HL-60 (cell line): ENCODE measurements around the gene TMEM239.

Source experiments
- DNase-seq, 2 experiments: peaks; one replicate each; pipeline ENCODE4 v3.0.0-alpha.2; 2010 to 2020; ENCODE audit warnings: low read depth in 1 of 2, low spot score in 1 of 2
- H3K27ac ChIP-seq: fragments of 250-450 bp; sonication (Bioruptor Pico); replicated peaks from 2 replicates; pipeline ENCODE4 v1.5.1; 2020; ENCODE audit warnings: mild to moderate bottlenecking, moderate library complexity
- H3K27me3 ChIP-seq: fragments of 250-450 bp; sonication (Bioruptor Pico); 2 replicates; pipeline ENCODE4 v1.5.1; 2021; ENCODE audit warnings: mild to moderate bottlenecking, moderate library complexity; ENCODE audit not compliant: insufficient read depth, poor library complexity, severe bottlenecking
- H3K4me3 ChIP-seq: replicated peaks from 2 replicates; pipeline ENCODE4 v1.5.1; 2011; ENCODE audit warnings: mild to moderate bottlenecking, control low read depth, low read length; ENCODE audit not compliant: insufficient read depth
- GABPA ChIP-seq: IDR thresholded peaks from 2 replicates; pipeline ENCODE4 v1.6.1; 2012; ENCODE audit warnings: low read depth
- POLR2AphosphoS5 ChIP-seq: IDR thresholded peaks from 2 replicates; pipeline ENCODE4 v1.6.1; 2012; ENCODE audit warnings: low read depth
- SPI1 ChIP-seq: IDR thresholded peaks from 2 replicates; pipeline ENCODE4 v1.6.1; 2012; ENCODE audit warnings: low read depth, mild to moderate bottlenecking, borderline replicate concordance
- TF ChIP-seq, protein P1 (sequence below): IDR thresholded peaks from 2 replicates; pipeline ENCODE4 v1.6.1; 2012; ENCODE audit warnings: low read depth; ENCODE audit not compliant: insufficient replicate concordance
- TF ChIP-seq, protein P2 (sequence below): IDR thresholded peaks from one replicate; pipeline ENCODE4 v1.5.1; 2011; ENCODE audit warnings: low read length, control low read depth, inconsistent platforms; ENCODE audit not compliant: insufficient read depth

Gene TMEM239

DNA sequence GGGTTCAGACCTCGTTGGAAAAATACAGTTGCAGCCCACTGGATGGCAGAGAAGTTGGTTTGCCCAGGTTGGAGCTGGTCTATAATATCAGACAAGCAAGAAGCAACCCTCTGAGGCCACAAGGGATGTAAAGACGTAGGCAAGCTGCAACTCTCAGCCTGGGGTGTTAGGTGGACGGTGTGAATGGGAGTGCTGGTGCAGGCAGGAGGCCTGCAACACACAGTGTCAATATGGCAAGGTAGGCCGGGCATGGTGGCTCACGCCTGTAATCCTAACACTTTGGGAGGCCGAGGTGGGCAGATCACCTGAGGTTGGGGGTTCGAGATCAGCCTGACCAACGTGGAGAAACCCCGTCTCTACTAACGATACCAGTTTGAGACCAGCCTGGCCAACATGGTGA, 34.9 kb downstream of the TMEM239 start:
- Histone ChIP-seq H3K27me3 (no peaks in the 10 kb centered on the region), H3K4me3 (no peak overlapping the region), H3K27ac (no peak overlapping the region)
- TF ChIP-seq SPI1 (no peak), POLR2AphosphoS5 (no peak), GABPA (no peak)
- TF ChIP-seq, protein P1, sequence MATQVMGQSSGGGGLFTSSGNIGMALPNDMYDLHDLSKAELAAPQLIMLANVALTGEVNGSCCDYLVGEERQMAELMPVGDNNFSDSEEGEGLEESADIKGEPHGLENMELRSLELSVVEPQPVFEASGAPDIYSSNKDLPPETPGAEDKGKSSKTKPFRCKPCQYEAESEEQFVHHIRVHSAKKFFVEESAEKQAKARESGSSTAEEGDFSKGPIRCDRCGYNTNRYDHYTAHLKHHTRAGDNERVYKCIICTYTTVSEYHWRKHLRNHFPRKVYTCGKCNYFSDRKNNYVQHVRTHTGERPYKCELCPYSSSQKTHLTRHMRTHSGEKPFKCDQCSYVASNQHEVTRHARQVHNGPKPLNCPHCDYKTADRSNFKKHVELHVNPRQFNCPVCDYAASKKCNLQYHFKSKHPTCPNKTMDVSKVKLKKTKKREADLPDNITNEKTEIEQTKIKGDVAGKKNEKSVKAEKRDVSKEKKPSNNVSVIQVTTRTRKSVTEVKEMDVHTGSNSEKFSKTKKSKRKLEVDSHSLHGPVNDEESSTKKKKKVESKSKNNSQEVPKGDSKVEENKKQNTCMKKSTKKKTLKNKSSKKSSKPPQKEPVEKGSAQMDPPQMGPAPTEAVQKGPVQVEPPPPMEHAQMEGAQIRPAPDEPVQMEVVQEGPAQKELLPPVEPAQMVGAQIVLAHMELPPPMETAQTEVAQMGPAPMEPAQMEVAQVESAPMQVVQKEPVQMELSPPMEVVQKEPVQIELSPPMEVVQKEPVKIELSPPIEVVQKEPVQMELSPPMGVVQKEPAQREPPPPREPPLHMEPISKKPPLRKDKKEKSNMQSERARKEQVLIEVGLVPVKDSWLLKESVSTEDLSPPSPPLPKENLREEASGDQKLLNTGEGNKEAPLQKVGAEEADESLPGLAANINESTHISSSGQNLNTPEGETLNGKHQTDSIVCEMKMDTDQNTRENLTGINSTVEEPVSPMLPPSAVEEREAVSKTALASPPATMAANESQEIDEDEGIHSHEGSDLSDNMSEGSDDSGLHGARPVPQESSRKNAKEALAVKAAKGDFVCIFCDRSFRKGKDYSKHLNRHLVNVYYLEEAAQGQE, result no peak
- TF ChIP-seq, protein P2, sequence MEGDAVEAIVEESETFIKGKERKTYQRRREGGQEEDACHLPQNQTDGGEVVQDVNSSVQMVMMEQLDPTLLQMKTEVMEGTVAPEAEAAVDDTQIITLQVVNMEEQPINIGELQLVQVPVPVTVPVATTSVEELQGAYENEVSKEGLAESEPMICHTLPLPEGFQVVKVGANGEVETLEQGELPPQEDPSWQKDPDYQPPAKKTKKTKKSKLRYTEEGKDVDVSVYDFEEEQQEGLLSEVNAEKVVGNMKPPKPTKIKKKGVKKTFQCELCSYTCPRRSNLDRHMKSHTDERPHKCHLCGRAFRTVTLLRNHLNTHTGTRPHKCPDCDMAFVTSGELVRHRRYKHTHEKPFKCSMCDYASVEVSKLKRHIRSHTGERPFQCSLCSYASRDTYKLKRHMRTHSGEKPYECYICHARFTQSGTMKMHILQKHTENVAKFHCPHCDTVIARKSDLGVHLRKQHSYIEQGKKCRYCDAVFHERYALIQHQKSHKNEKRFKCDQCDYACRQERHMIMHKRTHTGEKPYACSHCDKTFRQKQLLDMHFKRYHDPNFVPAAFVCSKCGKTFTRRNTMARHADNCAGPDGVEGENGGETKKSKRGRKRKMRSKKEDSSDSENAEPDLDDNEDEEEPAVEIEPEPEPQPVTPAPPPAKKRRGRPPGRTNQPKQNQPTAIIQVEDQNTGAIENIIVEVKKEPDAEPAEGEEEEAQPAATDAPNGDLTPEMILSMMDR, result no peak
- no peak for DNase-seq

DNA sequence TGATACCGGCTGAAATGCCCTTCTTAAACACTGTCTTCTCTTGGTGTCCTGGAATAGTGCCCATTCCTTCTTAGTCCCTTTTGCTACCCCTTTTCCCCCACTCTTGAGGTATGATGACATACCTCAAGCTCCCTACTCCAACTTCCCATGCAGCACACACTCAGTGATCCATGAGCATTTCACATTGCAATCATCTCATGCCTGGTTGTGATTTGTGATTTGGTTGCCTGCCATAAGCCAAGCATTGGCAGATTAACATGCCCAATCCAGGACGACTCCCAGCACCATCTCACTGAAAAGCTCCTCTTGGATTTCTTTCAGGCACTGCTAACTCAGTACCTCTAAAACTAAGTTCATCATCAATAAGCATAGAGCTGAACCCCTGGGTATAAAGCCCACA, 42.4 kb downstream of the TMEM239 start:
- H3K27ac ChIP-seq, result no peak overlapping the region
- TF ChIP-seq SPI1 (no peak), GABPA (no peak), POLR2AphosphoS5 (no peak)
- TF ChIP-seq, protein P2, result no peak
- TF ChIP-seq, protein P1, result no peak
- DNase-seq, result no peak
- no peak overlapping the region for H3K4me3 ChIP-seq
- no peaks in the 10 kb centered on the region for H3K27me3 ChIP-seq

DNA sequence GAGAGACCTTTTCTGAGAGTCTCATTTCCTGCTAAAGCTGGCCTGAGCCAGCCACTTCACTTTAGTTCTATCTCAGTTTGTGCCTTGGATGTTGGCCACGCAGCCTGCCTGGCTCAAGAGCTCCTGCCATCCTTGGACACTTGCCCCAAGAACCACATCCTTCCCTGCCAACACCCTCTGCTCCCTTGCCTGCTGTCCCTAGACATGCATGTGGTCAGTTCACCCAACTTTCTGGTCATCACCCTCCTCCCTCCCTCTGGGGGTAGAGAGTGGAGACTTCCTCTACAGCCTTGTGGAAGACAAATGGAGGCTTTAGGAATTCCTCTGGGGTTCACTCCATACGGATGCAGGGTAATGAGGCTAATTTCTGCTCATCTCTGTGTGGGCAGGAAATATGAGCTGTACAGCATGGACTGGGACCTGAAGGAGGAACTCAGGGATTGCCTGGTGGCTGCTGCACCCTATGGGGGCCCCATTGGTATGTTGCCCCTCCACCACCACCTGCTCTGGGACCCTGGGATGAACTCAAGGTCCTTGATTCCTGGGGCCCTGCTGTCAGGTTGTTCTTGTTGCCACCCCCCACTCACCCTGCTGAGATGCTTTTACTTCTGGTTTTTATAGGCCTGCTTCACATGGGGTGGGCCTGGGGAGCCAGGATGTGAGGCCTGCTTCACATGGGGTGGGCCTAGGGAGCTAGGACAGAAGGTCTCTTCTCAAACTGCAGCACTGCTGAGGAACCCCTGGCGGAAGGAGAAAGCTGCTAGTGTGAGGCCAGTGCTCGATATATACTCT, 43.4 kb downstream of the TMEM239 start:
- no peak overlapping the region for H3K4me3 ChIP-seq
- no peak for DNase-seq
- H3K27me3 ChIP-seq, result no peaks in the 10 kb centered on the region
- no peak overlapping the region for H3K27ac ChIP-seq
- TF ChIP-seq, protein P2, result no peak
- TF ChIP-seq, protein P1, result no peak
- TF ChIP-seq POLR2AphosphoS5, result no peak
- TF ChIP-seq GABPA, result no peak
- TF ChIP-seq SPI1, result no peak
